Measurements from ENCODE around the gene RILP. TPM values are rescaled to one million over a fixed set of nuclear protein-coding genes. Genes with fewer than 3 reads are reported as not detected.

RILP gene
- total and polyA plus RNA-seq, 12 donors = 47.5 to 152 (median 63.2) TPM

- no peak for TF ChIP-seq CTCF (IDR thresholded peaks at IDR 0.05)
- peak overlapping the region in 3 of 10 donors; percentile 4 to 44 (median 41) for H3K27ac ChIP-seq
- H3K4me3 ChIP-seq = no peak overlapping the region
- peak in 6 of 8 donors; percentile 6 to 48 (median 17) for ATAC-seq
- 68 to 77% methylated on average over 23 of the region's 23 CpGs for WGBS, 2 donors
- no peaks in the 10 kb centered on the region for H3K9me3 ChIP-seq
- H3K27me3 ChIP-seq = no peaks in the 10 kb centered on the region
- intact Hi-C loops (cut with DNase I) = loop anchor here in 3 of 10 donors (5.0 to 10.0 kb wide), 3 partner anchors 68 to 386 kb away; no protein-coding TSS in a partner anchor
- peaks cover 0 to 60% (median 11%) of the 10 kb centered on the region in 9 donors for H3K36me3 ChIP-seq
- H3K4me1 ChIP-seq = peaks cover 9 to 42% (median 19%) of the 10 kb centered on the region in 9 donors
- no peak for DNase-seq
Observed at GRCh38 chr17:1640329-1641064, 9.2 kb downstream of the RILP start.

- H3K27ac ChIP-seq = peak overlapping the region in 3 of 10 donors; percentile 4 to 44 (median 41)
- no peaks in the 10 kb centered on the region for H3K9me3 ChIP-seq
- TF ChIP-seq CTCF (IDR thresholded peaks at IDR 0.05) = no peak
- DNase-seq = no peak
- intact Hi-C loops (cut with DNase I) = loop anchor here in 3 of 10 donors (5.0 to 10.0 kb wide), 3 partner anchors 67 to 385 kb away; no protein-coding TSS in a partner anchor
- peak in 1 of 8 donors; percentile 7 for ATAC-seq
- no peaks in the 10 kb centered on the region for H3K27me3 ChIP-seq
- peaks cover 0 to 68% (median 15%) of the 10 kb centered on the region in 9 donors for H3K36me3 ChIP-seq
- H3K4me1 ChIP-seq = peaks cover 9 to 34% (median 16%) of the 10 kb centered on the region in 9 donors
- no peak overlapping the region for H3K4me3 ChIP-seq
- 76 to 82% methylated on average over 11 of the region's 11 CpGs for WGBS, 2 donors
Observed at GRCh38 chr17:1639549-1640180, 10.0 kb downstream of the RILP start.

- Histone ChIP-seq H3K4me3 (no peak overlapping the region), H3K27me3 (no peaks in the 10 kb centered on the region), H3K9me3 (no peaks in the 10 kb centered on the region), H3K36me3 (peaks cover 0 to 77% (median 15%) of the 10 kb centered on the region in 9 donors), H3K4me1 (peaks cover 1 to 29% (median 7%) of the 10 kb centered on the region in 9 donors), H3K27ac (no peak overlapping the region)
- WGBS, 2 donors = 76 to 80% methylated on average over 19 of the region's 19 CpGs
- no peak for TF ChIP-seq CTCF (IDR thresholded peaks at IDR 0.05)
- intact Hi-C loops (cut with DNase I) = no loop called here
- ATAC-seq (peak in 3 of 8 donors; percentile 2 to 11 (median 6)), DNase-seq (no peak)
Observed at GRCh38 chr17:1638624-1639300, 10.9 kb downstream of the RILP start.

GRCh38 chr17:1638171-1638590 is 11.5 kb downstream of the RILP start:
- 76 to 83% methylated on average over 17 of the region's 17 CpGs for WGBS, 2 donors
- Histone ChIP-seq H3K4me3 (no peak overlapping the region), H3K4me1 (peaks cover 0 to 28% (median 6%) of the 10 kb centered on the region in 9 donors), H3K27me3 (no peaks in the 10 kb centered on the region), H3K9me3 (no peaks in the 10 kb centered on the region), H3K36me3 (peaks cover 0 to 83% (median 15%) of the 10 kb centered on the region in 9 donors), H3K27ac (peak overlapping the region in 1 of 10 donors; percentile 11)
- no peak for ATAC-seq
- intact Hi-C loops (cut with DNase I) = no loop called here
- DNase-seq = no peak
- TF ChIP-seq CTCF (IDR thresholded peaks at IDR 0.05) = no peak
